Stimulated activated CD8-positive, alpha-beta memory T cell treated with anti-CD3 and anti-CD28 coated beads, Interleukin-7, amount 100 ng/mL, for 1 hour (primary cell): ENCODE measurements around the gene SH2B2.

Experiments used
- DNase-seq, 2 donors: peaks; one replicate each; pipeline ENCODE4 v3.0.0-alpha.2; 2020; ENCODE audit warnings: low read depth in 2 of 2

The SH2B2 gene

GRCh38 chr7:102266541-102266940 is 20.1 kb upstream of the SH2B2 start:
- DNase-seq = no peak

GRCh38 chr7:102268635-102269034 is 18.0 kb upstream of the SH2B2 start:
- DNase-seq = no peak

- no peak for DNase-seq
These were observed 16.3 kb upstream of the SH2B2 start for GRCh38 chr7:102270178-102270887.

- DNase-seq = no peak
These were observed 15.4 kb upstream of the SH2B2 start for GRCh38 chr7:102271158-102271798.

GRCh38 chr7:102272075-102272916 is 14.4 kb upstream of the SH2B2 start:
- peak; percentile 36 to 59 for DNase-seq

GRCh38 chr7:102272917-102273748 is 13.5 kb upstream of the SH2B2 start:
- no peak for DNase-seq

GRCh38 chr7:102273749-102274712 is 12.6 kb upstream of the SH2B2 start:
- no peak for DNase-seq

- DNase-seq = no peak
These were observed 11.5 kb upstream of the SH2B2 start for GRCh38 chr7:102275123-102275703.

GRCh38 chr7:102277901-102278300 is 8.8 kb upstream of the SH2B2 start:
- DNase-seq = no peak

GRCh38 chr7:102279537-102280400 is 6.9 kb upstream of the SH2B2 start:
- DNase-seq = peak in 1 of 2 donors; percentile 24

- DNase-seq = no peak
These were observed 6.1 kb upstream of the SH2B2 start for GRCh38 chr7:102280521-102280920.

GRCh38 chr7:102281785-102282184 is 4.9 kb upstream of the SH2B2 start:
- no peak for DNase-seq

GRCh38 chr7:102282465-102283362 is 4.0 kb upstream of the SH2B2 start:
- DNase-seq = no peak

- no peak for DNase-seq
These were observed 3.0 kb upstream of the SH2B2 start for GRCh38 chr7:102283477-102284189.

- no peak for DNase-seq
These were observed 2.3 kb upstream of the SH2B2 start for GRCh38 chr7:102284399-102284798.

- DNase-seq = no peak
These were observed 1.7 kb upstream of the SH2B2 start for GRCh38 chr7:102284891-102285539.
